H1 (cell line): Measurements from ENCODE around the gene SLC35B1. TPM values are rescaled to one million over a fixed set of nuclear protein-coding genes. Genes with fewer than 3 reads are reported as not detected.

ENCODE experiments used
- CTCF ChIA-PET: fragments of 300-600 bp; sonication (Branson Sonifier 250); formaldehyde crosslinking; loops from one replicate; lab custom pipeline; 2021; ENCODE audit not compliant: partially characterized antibody; lab: Charles Lee
- POLR2A ChIA-PET: fragments of 300-600 bp; sonication (Branson Sonifier 250); formaldehyde crosslinking; loops from one replicate; lab custom pipeline; 2021; ENCODE audit warnings: inconsistent platforms; ENCODE audit not compliant: partially characterized antibody; lab: Charles Lee
- DNase-seq, 2 experiments: peaks; one replicate each; pipeline versions ENCODE4 v3.0.0 to v3.0.0-alpha.2; 2010 to 2022; ENCODE audit warnings: low spot score in 2 of 2, low read depth in 1 of 2, mixed read lengths in 1 of 2
- FAIRE-seq: peaks from 2 replicates; lab custom pipeline; 2011; peaks lifted over from hg19 to GRCh38; lab: Jason Lieb, UNC
- H2AFZ ChIP-seq: 2 replicates; pipeline ENCODE4 v1.8.1; 2012; ENCODE audit warnings: low read length, inconsistent platforms
- H2AK5ac ChIP-seq: 2 replicates; pipeline ENCODE4 v1.6.1; 2013; ENCODE audit warnings: low read depth, low read length
- H2BK120ac ChIP-seq: replicated peaks from 2 replicates; pipeline ENCODE3; 2013; ENCODE audit warnings: low read depth, low read length, inconsistent platforms
- H2BK12ac ChIP-seq: 2 replicates; pipeline ENCODE4 v1.6.1; 2013; ENCODE audit warnings: low read depth, low read length
- H2BK15ac ChIP-seq: 2 replicates; pipeline ENCODE4 v1.6.1; 2013; ENCODE audit warnings: low read length
- H2BK20ac ChIP-seq: 2 replicates; pipeline ENCODE4 v1.6.1; 2013; ENCODE audit warnings: low read length
- H2BK5ac ChIP-seq: 2 replicates; pipeline ENCODE4 v1.6.1; 2013; ENCODE audit warnings: low read depth, low read length
- H3K14ac ChIP-seq: 2 replicates; pipeline ENCODE4 v1.6.1; 2013; ENCODE audit warnings: inconsistent platforms; ENCODE audit not compliant: insufficient read length
- H3K18ac ChIP-seq: 2 replicates; pipeline ENCODE4 v1.6.1; 2013; ENCODE audit warnings: low read length; ENCODE audit errors: extremely low read depth
- H3K23ac ChIP-seq: 2 replicates; pipeline ENCODE4 v1.6.1; 2013; ENCODE audit warnings: inconsistent platforms; ENCODE audit not compliant: insufficient read length
- H3K23me2 ChIP-seq: 2 replicates; pipeline ENCODE4 v1.6.1; 2013; ENCODE audit warnings: low read depth, low read length
- H3K27ac ChIP-seq: 2 replicates; pipeline ENCODE4 v1.6.1; 2011; ENCODE audit warnings: low read depth, low read length, inconsistent platforms
- H3K27me3 ChIP-seq, 4 experiments: replicated peaks in 1 of 4; 1 replicate in 1 of 4; 2 replicates in 3 of 4; pipeline versions ENCODE4 v1.6.1 to v1.8.1; 2011 to 2013; ENCODE audit warnings: low read length in 3 of 4, mild to moderate bottlenecking in 3 of 4, inconsistent platforms in 2 of 4, mixed read lengths in 2 of 4, moderate library complexity in 1 of 4; ENCODE audit not compliant: control insufficient read depth in 3 of 4, insufficient read depth in 3 of 4; ENCODE audit errors: extremely low read depth in 1 of 4
- H3K36me3 ChIP-seq, 4 experiments: 2 replicates each; pipeline versions ENCODE4 v1.6.1 to v1.8.1; 2011 to 2013; ENCODE audit warnings: mild to moderate bottlenecking in 4 of 4, low read length in 3 of 4, moderate library complexity in 2 of 4, control low read depth in 1 of 4, inconsistent platforms in 1 of 4; ENCODE audit not compliant: insufficient read depth in 4 of 4, control insufficient read depth in 2 of 4
- H3K4ac ChIP-seq: replicated peaks from 2 replicates; pipeline ENCODE3; 2013; ENCODE audit warnings: low read length, low read depth, mixed read lengths, inconsistent platforms; ENCODE audit not compliant: insufficient read length
- H3K4me1 ChIP-seq, 4 experiments: replicated peaks in 1 of 4; 1 replicate in 1 of 4; 2 replicates in 3 of 4; pipeline versions ENCODE4 v1.6.1 to v1.8.1; 2011 to 2013; ENCODE audit warnings: low read length in 3 of 4, inconsistent platforms in 2 of 4, mixed read lengths in 1 of 4; ENCODE audit not compliant: insufficient read depth in 4 of 4, control insufficient read depth in 3 of 4
- H3K4me2 ChIP-seq, 2 experiments: 2 replicates each; pipeline versions ENCODE4 v1.6.1 to v1.8.1; 2011 to 2013; ENCODE audit warnings: low read depth in 2 of 2, low read length in 2 of 2, control low read depth in 1 of 2, inconsistent platforms in 1 of 2, mild to moderate bottlenecking in 1 of 2; ENCODE audit not compliant: insufficient read depth in 1 of 2
- H3K4me3 ChIP-seq, 4 experiments: fragments of 200-600, 300-600 bp in 1 of 4; sonication (generic), shearing (Covaris generic), sonication (Bioruptor Twin) in 1 of 4; 2 replicates each; pipeline versions ENCODE4 v1.5.1 to v1.8.1; 2011 to 2016; ENCODE audit warnings: low read length in 4 of 4, low read depth in 3 of 4, control low read depth in 2 of 4, inconsistent platforms in 2 of 4, mild to moderate bottlenecking in 2 of 4, mixed read lengths in 1 of 4, moderate library complexity in 1 of 4; ENCODE audit not compliant: insufficient read depth in 2 of 4; ENCODE audit errors: extremely low read depth in 1 of 4
- H3K56ac ChIP-seq: replicated peaks from 2 replicates; pipeline ENCODE3; 2013; ENCODE audit warnings: low read depth, mild to moderate bottlenecking, mixed read lengths, low read length, inconsistent platforms; ENCODE audit not compliant: insufficient read length
- H3K79me1 ChIP-seq: 2 replicates; pipeline ENCODE4 v1.6.1; 2013; ENCODE audit warnings: low read depth, low read length, control low read depth
- H3K79me2 ChIP-seq, 2 experiments: 2 replicates each; pipeline versions ENCODE4 v1.6.1 to v1.8.1; 2012 to 2013; ENCODE audit warnings: low read length in 2 of 2, mild to moderate bottlenecking in 2 of 2, inconsistent platforms in 1 of 2; ENCODE audit not compliant: insufficient read depth in 2 of 2, control insufficient read depth in 1 of 2
- H3K9ac ChIP-seq, 4 experiments: replicated peaks in 1 of 4; 1 replicate in 1 of 4; 2 replicates in 3 of 4; pipeline versions ENCODE4 v1.6.1 to v1.8.1; 2011 to 2013; ENCODE audit warnings: low read depth in 3 of 4, low read length in 3 of 4, control low read depth in 2 of 4, mild to moderate bottlenecking in 2 of 4, moderate library complexity in 2 of 4, inconsistent platforms in 1 of 4; ENCODE audit errors: extremely low read depth in 1 of 4
- H3K9me3 ChIP-seq, 2 experiments: 2 replicates each; pipeline versions ENCODE4 v1.6.1 to v1.8.1; 2012 to 2013; ENCODE audit warnings: mild to moderate bottlenecking in 2 of 2, moderate library complexity in 2 of 2, control low read depth in 1 of 2, inconsistent platforms in 1 of 2, low read depth in 1 of 2, low read length in 1 of 2, mixed read lengths in 1 of 2; ENCODE audit not compliant: insufficient read depth in 2 of 2
- H4K20me1 ChIP-seq, 2 experiments: replicated peaks in 1 of 2; 2 replicates each; pipeline versions ENCODE3 to v1.8.1; 2011 to 2013; ENCODE audit warnings: inconsistent platforms in 2 of 2, low read length in 2 of 2, mild to moderate bottlenecking in 1 of 2; ENCODE audit not compliant: insufficient read depth in 2 of 2, control insufficient read depth in 1 of 2
- H4K5ac ChIP-seq: 2 replicates; pipeline ENCODE4 v1.6.1; 2013; ENCODE audit warnings: low read length, low read depth, mixed read lengths, inconsistent platforms; ENCODE audit not compliant: insufficient read length
- H4K8ac ChIP-seq: 2 replicates; pipeline ENCODE4 v1.8.0; 2013; ENCODE audit warnings: mild to moderate bottlenecking, moderate library complexity, low read length, inconsistent platforms; ENCODE audit not compliant: insufficient read depth; ENCODE audit errors: extremely low read depth
- H4K91ac ChIP-seq: replicated peaks from 2 replicates; pipeline ENCODE3; 2013; ENCODE audit warnings: low read length, mixed read lengths, inconsistent platforms; ENCODE audit not compliant: insufficient read length
- BCL11A ChIP-seq, 2 experiments: IDR thresholded peaks; one replicate each; pipeline ENCODE4 v1.6.1; 2011; ENCODE audit warnings: low read depth in 2 of 2, low read length in 2 of 2, mild to moderate bottlenecking in 2 of 2
- CHD2 ChIP-seq: IDR thresholded peaks from 2 replicates; pipeline ENCODE4 v1.6.1; 2012; ENCODE audit warnings: low read length, improper control_type of control experiment
- POLR2AphosphoS5 ChIP-seq: IDR thresholded peaks from 2 replicates; pipeline ENCODE4 v1.6.1; 2011; ENCODE audit warnings: low read depth, low read length
- SRF ChIP-seq: IDR thresholded peaks from 2 replicates; pipeline ENCODE4 v1.6.1; 2011; ENCODE audit warnings: mild to moderate bottlenecking, low read depth, low read length, moderate library complexity
- SUZ12 ChIP-seq: fragments of 200-600 bp; sonication (generic); IDR thresholded peaks from 2 replicates; pipeline ENCODE4 v1.6.1; 2012; ENCODE audit warnings: mild to moderate bottlenecking, inconsistent platforms, low read length, moderate library complexity, mixed read lengths
- YY1 ChIP-seq: IDR thresholded peaks from 2 replicates; pipeline ENCODE4 v1.6.1; 2011; ENCODE audit warnings: low read depth, mild to moderate bottlenecking, low read length
- WGBS, 2 experiments: shearing (Covaris generic) in 1 of 2; methylation state at CpG; one replicate each; pipeline versions ENCODE4 v1.1.6 to v1.1.7; 2013 to 2015; ENCODE audit warnings: low lambda C conversion rate in 2 of 2, mixed read lengths in 2 of 2, inconsistent platforms in 1 of 2, low coverage in 1 of 2, missing lambda C conversion rate in 1 of 2; ENCODE audit not compliant: insufficient replicate concordance in 2 of 2, insufficient coverage in 1 of 2, insufficient read length in 1 of 2; ENCODE audit errors: extremely low coverage in 1 of 2, missing lambda C conversion rate in 1 of 2; 5-methylcytosine and 5-hydroxymethylcytosine counted together
- polyA plus RNA-seq, 7 experiments: library from polyadenylated mRNA; depleted of rRNA in 3 of 7; stranded (reverse) in 5 of 7; unstranded in 2 of 7; fragments of >200 nt in 5 of 7; fragments of 200-250 nt in 2 of 7; gene quantifications; 1 replicate in 5 of 7; 2 replicates in 1 of 7; 4 replicates in 1 of 7; pipeline versions ENCODE4 v1.2.1 to v1.2.3, GENCODE V29; 2011 to 2013; ENCODE audit warnings: missing spikeins in 2 of 7, mixed read lengths in 2 of 7
- total RNA-seq: library from RNA; stranded (reverse); fragmentation: NEBNext Ultra II Directional; extraction: Animal tissue kit (Norgen Biotek cat#: 25700); gene quantifications from 2 replicates; pipeline ENCODE4 v1.2.1, GENCODE V29; 2021
- TF ChIP-seq, protein P1 (sequence below), 3 experiments: IDR thresholded peaks; 1 replicate in 2 of 3; 2 replicates in 1 of 3; pipeline versions ENCODE4 v1.5.1 to v1.6.1; 2011; ENCODE audit warnings: low read length in 3 of 3, mild to moderate bottlenecking in 3 of 3, inconsistent platforms in 2 of 3, low read depth in 1 of 3, moderate library complexity in 1 of 3; ENCODE audit not compliant: insufficient read depth in 1 of 3; ENCODE audit errors: control extremely low read depth in 1 of 3
- TF ChIP-seq, protein P2 (sequence below): IDR thresholded peaks from 2 replicates; pipeline ENCODE4 v1.6.1; 2012; ENCODE audit warnings: inconsistent platforms
- TF ChIP-seq, protein P3 (sequence below): IDR thresholded peaks from 2 replicates; pipeline ENCODE4 v1.6.1; 2012; ENCODE audit warnings: inconsistent platforms

The SLC35B1 gene
- total and polyA plus RNA-seq, 2 of the 8 experiments (the other 6 are each of a cell fraction or from before 2014, with no cell fraction given) = 56.5 to 87.7 TPM

DNA sequence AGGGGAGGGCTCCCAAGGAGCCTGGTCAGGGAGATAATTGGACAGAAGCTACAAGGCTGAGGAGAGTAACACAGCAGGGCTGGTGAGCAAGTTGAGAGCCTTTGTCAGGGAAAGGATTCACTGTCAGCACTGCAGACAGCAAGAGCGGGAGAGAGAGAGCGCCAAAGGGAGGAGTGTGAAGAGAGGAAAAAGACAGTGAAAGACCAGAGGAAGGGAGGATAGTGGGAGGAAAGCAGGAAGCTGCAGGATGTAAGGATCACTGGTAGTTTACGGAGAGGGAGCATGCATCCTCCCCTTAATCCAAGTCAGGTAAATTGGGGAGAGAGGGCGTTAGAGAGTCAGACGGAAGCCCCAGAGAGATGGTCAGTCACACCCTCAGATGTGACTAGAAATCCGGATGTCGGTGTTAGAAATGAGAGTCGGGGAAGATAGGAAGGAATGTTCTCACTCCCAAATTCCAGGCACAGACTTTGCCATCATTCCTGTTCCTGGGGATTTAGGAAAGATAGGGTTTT is 16.0 kb downstream of the SLC35B1 start:
- Histone ChIP-seq H3K14ac (no peak overlapping the region), H2BK15ac (peak overlapping the region; percentile 83), H3K23ac (no peak overlapping the region), H4K5ac (no peak overlapping the region), H3K9me3 (no peaks in the 10 kb centered on the region), H2AFZ (peak overlapping the region; percentile 95), H3K4me2 (peak overlapping the region in 1 of 2 experiments; percentile 49; a peak in 3 of 4 replicates), H3K4ac (no peak overlapping the region), H2BK5ac (no peak overlapping the region), H3K23me2 (no peaks in the 10 kb centered on the region), H3K4me1 (peaks cover 0 to 2% (median 0%) of the 10 kb centered on the region in 4 experiments; a peak in 3 of 7 replicates), H3K18ac (no peak overlapping the region), H3K79me2 (no peaks in the 10 kb centered on the region), H3K4me3 (no peak overlapping the region), H3K27ac (no peak overlapping the region), H4K8ac (no peak overlapping the region), H2BK20ac (0 out of 2 replicates have a peak overlapping the region, but pooled peaks have one; percentile 72), H3K79me1 (no peaks in the 10 kb centered on the region), H3K36me3 (no peaks in the 10 kb centered on the region), H4K20me1 (no peaks in the 10 kb centered on the region), H2BK120ac (no peak overlapping the region), H4K91ac (no peak overlapping the region), H3K27me3 (no peaks in the 10 kb centered on the region; a peak in 1 of 7 replicates), H2AK5ac (peak overlapping the region; percentile 9; the same call in 1 of the 2 replicates), H3K9ac (no peak overlapping the region; a peak in 1 of 7 replicates), H3K56ac (no peak overlapping the region), H2BK12ac (peak overlapping the region; percentile 68; the same call in 1 of the 2 replicates)
- WGBS, 2 experiments = 57% methylated on average over 8 of the region's 8 CpGs; no CpG with 5 or more reads in 1 of the 2 experiments
- no peak for FAIRE-seq
- POLR2A ChIA-PET = interaction anchor here (1.2 to 1.3 kb wide), 4 partner anchors 10 to 121 kb away, joined by 3 to 8 read pairs (median 4); no protein-coding TSS in a partner anchor
- no peak for DNase-seq
- CTCF ChIA-PET = interaction anchor here (0.6 to 19.2 kb wide), 10 partner anchors 9 to 137 kb away, joined by 3 to 228 read pairs (median 4); partner anchors contain the start of gene NXPH3
- TF ChIP-seq SUZ12 (no peak), YY1 (no peak), CHD2 (no peak), BCL11A (IDR thresholded peaks at IDR 0.05; ENCODE audit: low read depth in 2 of 2, low read length in 2 of 2) (no peak), SRF (no peak), POLR2AphosphoS5 (no peak)
- TF ChIP-seq, protein P1, sequence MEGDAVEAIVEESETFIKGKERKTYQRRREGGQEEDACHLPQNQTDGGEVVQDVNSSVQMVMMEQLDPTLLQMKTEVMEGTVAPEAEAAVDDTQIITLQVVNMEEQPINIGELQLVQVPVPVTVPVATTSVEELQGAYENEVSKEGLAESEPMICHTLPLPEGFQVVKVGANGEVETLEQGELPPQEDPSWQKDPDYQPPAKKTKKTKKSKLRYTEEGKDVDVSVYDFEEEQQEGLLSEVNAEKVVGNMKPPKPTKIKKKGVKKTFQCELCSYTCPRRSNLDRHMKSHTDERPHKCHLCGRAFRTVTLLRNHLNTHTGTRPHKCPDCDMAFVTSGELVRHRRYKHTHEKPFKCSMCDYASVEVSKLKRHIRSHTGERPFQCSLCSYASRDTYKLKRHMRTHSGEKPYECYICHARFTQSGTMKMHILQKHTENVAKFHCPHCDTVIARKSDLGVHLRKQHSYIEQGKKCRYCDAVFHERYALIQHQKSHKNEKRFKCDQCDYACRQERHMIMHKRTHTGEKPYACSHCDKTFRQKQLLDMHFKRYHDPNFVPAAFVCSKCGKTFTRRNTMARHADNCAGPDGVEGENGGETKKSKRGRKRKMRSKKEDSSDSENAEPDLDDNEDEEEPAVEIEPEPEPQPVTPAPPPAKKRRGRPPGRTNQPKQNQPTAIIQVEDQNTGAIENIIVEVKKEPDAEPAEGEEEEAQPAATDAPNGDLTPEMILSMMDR (IDR thresholded peaks at IDR 0.05; ENCODE audit: control extremely low read depth in 1 of 3, insufficient read depth in 1 of 3, low read depth in 1 of 3, low read length in 3 of 3) = peak in 1 of 3 experiments; percentile 12; a peak in 1 of 4 replicates
- TF ChIP-seq, protein P2, sequence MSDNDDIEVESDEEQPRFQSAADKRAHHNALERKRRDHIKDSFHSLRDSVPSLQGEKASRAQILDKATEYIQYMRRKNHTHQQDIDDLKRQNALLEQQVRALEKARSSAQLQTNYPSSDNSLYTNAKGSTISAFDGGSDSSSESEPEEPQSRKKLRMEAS = no peak
- TF ChIP-seq, protein P3, sequence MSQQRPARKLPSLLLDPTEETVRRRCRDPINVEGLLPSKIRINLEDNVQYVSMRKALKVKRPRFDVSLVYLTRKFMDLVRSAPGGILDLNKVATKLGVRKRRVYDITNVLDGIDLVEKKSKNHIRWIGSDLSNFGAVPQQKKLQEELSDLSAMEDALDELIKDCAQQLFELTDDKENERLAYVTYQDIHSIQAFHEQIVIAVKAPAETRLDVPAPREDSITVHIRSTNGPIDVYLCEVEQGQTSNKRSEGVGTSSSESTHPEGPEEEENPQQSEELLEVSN = peak; percentile 55; the same call in 1 of the 2 replicates
